Spleen (tissue), 11 donors: ENCODE measurements around the gene C5AR1. TPM values are rescaled to one million over a fixed set of nuclear protein-coding genes. Genes with fewer than 3 reads are reported as not detected.
A peak's percentile ranks its signal among the peaks of the same experiment; 100 is the strongest.

Experiments
- DNase-seq: peaks from one replicate; pipeline ENCODE4 v3.0.0-alpha.2; 2020
- H3K27ac ChIP-seq, 8 donors: fragments of 200-600 bp; sonication (generic) in 7 of 8; 1 replicate in 4 of 8; 2 replicates in 4 of 8; pipeline versions ENCODE4 v1.5.0 to v1.8.0; 2016 to 2021; ENCODE audit warnings: inconsistent platforms in 4 of 8, mild to moderate bottlenecking in 4 of 8, moderate library complexity in 1 of 8
- H3K27me3 ChIP-seq, 7 donors: fragments of 200-600 bp; sonication (generic) in 6 of 7; replicated peaks in 1 of 7; 1 replicate in 4 of 7; 2 replicates in 3 of 7; pipeline versions ENCODE4 v1.5.0 to v1.8.0; 2016 to 2021; ENCODE audit warnings: inconsistent platforms in 3 of 7, mild to moderate bottlenecking in 1 of 7
- H3K36me3 ChIP-seq, 6 donors: fragments of 200-600 bp; sonication (generic) in 5 of 6; 1 replicate in 4 of 6; 2 replicates in 2 of 6; pipeline versions ENCODE4 v1.5.0 to v1.8.0; 2016 to 2021; ENCODE audit warnings: inconsistent platforms in 2 of 6
- H3K4me1 ChIP-seq, 6 donors: fragments of 200-600 bp; sonication (generic) in 5 of 6; 1 replicate in 3 of 6; 2 replicates in 3 of 6; pipeline versions ENCODE4 v1.5.0 to v1.8.0; 2016 to 2021; ENCODE audit warnings: inconsistent platforms in 3 of 6
- H3K4me3 ChIP-seq, 8 donors: fragments of 200-600 bp; sonication (generic) in 7 of 8; 1 replicate in 4 of 8; 2 replicates in 4 of 8; pipeline versions ENCODE4 v1.5.0 to v1.8.0; 2016 to 2021; ENCODE audit warnings: inconsistent platforms in 4 of 8, mild to moderate bottlenecking in 4 of 8, moderate library complexity in 2 of 8
- H3K9me3 ChIP-seq, 8 donors: fragments of 200-600 bp; sonication (generic) in 7 of 8; 1 replicate in 4 of 8; 2 replicates in 4 of 8; pipeline versions ENCODE4 v1.5.0 to v1.8.0; 2016 to 2021; ENCODE audit warnings: inconsistent platforms in 4 of 8
- CTCF ChIP-seq, 11 experiments: fragments of 200-600 bp in 7 of 11; fragments of 450-650 bp in 4 of 11; sonication (generic) in 4 of 11; IDR thresholded peaks in 8 of 11; conservative IDR thresholded peaks in 3 of 11; 1 replicate in 7 of 11; 2 replicates in 4 of 11; pipeline versions ENCODE4 v1.4.0 to v1.8.0; 2016 to 2021; ENCODE audit warnings: antibody characterized with exemption in 11 of 11, inconsistent platforms in 4 of 11, mild to moderate bottlenecking in 1 of 11
- POLR2A ChIP-seq, 3 donors: fragments of 450-650 bp; IDR thresholded peaks; one replicate each; pipeline ENCODE4 v1.5.1; 2017; ENCODE audit warnings: antibody characterized with exemption in 3 of 3, mild to moderate bottlenecking in 1 of 3
- POLR2AphosphoS5 ChIP-seq, 3 donors: sonication (generic); formaldehyde crosslinking; IDR thresholded peaks; one replicate each; pipeline ENCODE4 v1.5.1; 2017; ENCODE audit warnings: antibody characterized with exemption in 3 of 3
- WGBS, 5 donors: extraction: QIAGEN DNeasy Blood & Tissue Kit in 3 of 5; methylation state at CpG; one replicate each; pipeline versions ENCODE4 v1.1.5 to v1.1.7; 2013 to 2018; 5-methylcytosine and 5-hydroxymethylcytosine counted together
- intact Hi-C: fragments of 100-400 bp; cut with DNase I; formaldehyde crosslinking; loops from one replicate; pipeline ENCODE4 v1.15.0; 2023; ENCODE audit warnings: low total_unique reads
- polyA plus RNA-seq, 3 donors: library from polyadenylated mRNA; stranded (reverse); fragments of 200-250 nt; gene quantifications; one replicate each; pipeline ENCODE4 v1.2.1, GENCODE V29; 2013
- total RNA-seq, 7 donors: library from RNA; depleted of rRNA in 3 of 7; stranded (reverse); fragments of >200 nt in 3 of 7; fragmentation: NEBNext Ultra II Directional in 4 of 7; extraction: Animal tissue kit (Norgen Biotek cat#: 25700) in 4 of 7; gene quantifications; one replicate each; pipeline versions ENCODE4 v1.1.0 to v1.2.1, GENCODE V29; 2016 to 2021
- donor health status: healthy with polysubstance abuse.
- donor health status: DM: no; HTN: no; CAD: no; lungs with moderate emphysema.
- donor health status: DM: no; HTN: no; CAD: no.
- donor health status: Bipolar disorder and iron deficiency.
- donor health status: healthy.
- donor health status: DM: no; HTN: no; CAD: no.
- donor health status: DM: yes; HTN: yes; CAD: no.

Gene C5AR1
- total and polyA plus RNA-seq, 10 donors, result 4.0 to 124 (median 48.3) TPM

- H3K27ac ChIP-seq, result peak overlapping the region in 7 of 8 donors; percentile 60 to 93 (median 85)
Observed at GRCh38 chr19:47309038-47309437, 623 bp upstream of the C5AR1 start.

GRCh38 chr19:47310323-47310722, 662 bp downstream of the C5AR1 start:
- Histone ChIP-seq H3K4me3 (peak overlapping the region in 7 of 8 donors; percentile 12 to 68 (median 27)), H3K4me1 (peaks cover 0 to 57% (median 8%) of the 10 kb centered on the region in 6 donors), H3K9me3 (no peaks in the 10 kb centered on the region), H3K27me3 (peaks cover 0 to 63% (median 0%) of the 10 kb centered on the region in 7 donors), H3K27ac (peak overlapping the region in 7 of 8 donors; percentile 60 to 93 (median 85)), H3K36me3 (peaks cover 0 to 7% (median 0%) of the 10 kb centered on the region in 6 donors)
- WGBS, 5 donors, result 84 to 91% (median 87%) methylated on average over 2 of the region's 2 CpGs
- no peak for DNase-seq
- TF ChIP-seq CTCF (IDR thresholded peaks at IDR 0.05 in 8 of 11, conservative IDR thresholded peaks at IDR 0.05 in 3 of 11) (no peak), POLR2AphosphoS5 (IDR thresholded peaks at IDR 0.05) (no peak), POLR2A (IDR thresholded peaks at IDR 0.05) (no peak)
- intact Hi-C loops, result no loop called here

More at GRCh38 chr19:47309038-47309437, 623 bp upstream of the C5AR1 start:
- intact Hi-C loops, result no loop called here
- WGBS, 5 donors, result 68 to 83% (median 75%) methylated on average over 8 of the region's 8 CpGs
- Histone ChIP-seq H3K36me3 (peaks cover 0 to 7% (median 0%) of the 10 kb centered on the region in 6 donors), H3K4me1 (peaks cover 0 to 55% (median 11%) of the 10 kb centered on the region in 6 donors), H3K4me3 (peak overlapping the region in 3 of 8 donors; percentile 27 to 68 (median 31)), H3K27me3 (peaks cover 0 to 69% (median 0%) of the 10 kb centered on the region in 7 donors), H3K9me3 (no peaks in the 10 kb centered on the region)
- no peak for DNase-seq
- no peak for TF ChIP-seq CTCF (IDR thresholded peaks at IDR 0.05 in 8 of 11, conservative IDR thresholded peaks at IDR 0.05 in 3 of 11)
- no peak for TF ChIP-seq POLR2AphosphoS5 (IDR thresholded peaks at IDR 0.05)
- no peak for TF ChIP-seq POLR2A (IDR thresholded peaks at IDR 0.05)

DNA sequence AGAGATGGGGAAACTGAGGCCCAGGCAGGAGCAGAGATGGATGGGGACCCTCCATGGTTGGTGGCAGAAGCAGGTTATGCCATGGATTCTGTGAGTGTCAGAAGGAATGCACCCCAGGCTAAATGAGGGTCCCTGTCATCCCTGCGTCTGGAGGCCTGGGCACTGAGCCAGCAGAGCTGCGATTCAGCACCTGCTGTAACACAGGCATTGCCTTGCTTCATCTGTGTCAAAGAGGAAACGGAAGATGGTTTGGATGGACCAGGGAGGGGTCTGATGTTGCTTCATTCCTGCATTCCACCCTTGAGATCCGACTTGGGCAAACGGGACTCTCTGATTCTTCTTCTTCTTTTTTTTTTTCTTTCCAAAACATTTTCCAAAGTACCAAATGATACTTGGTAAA, 1.2 kb downstream of the C5AR1 start:
- DNase-seq, result peak; percentile 89
- Histone ChIP-seq H3K4me3 (peak overlapping the region in 6 of 8 donors; percentile 23 to 68 (median 29)), H3K36me3 (peaks cover 0 to 7% (median 0%) of the 10 kb centered on the region in 6 donors), H3K4me1 (peaks cover 0 to 56% (median 5%) of the 10 kb centered on the region in 6 donors), H3K27me3 (peaks cover 0 to 59% (median 0%) of the 10 kb centered on the region in 7 donors), H3K27ac (peak overlapping the region in 7 of 8 donors; percentile 60 to 93 (median 85)), H3K9me3 (no peaks in the 10 kb centered on the region)
- TF ChIP-seq POLR2AphosphoS5 (IDR thresholded peaks at IDR 0.05), result peak; percentile 52 to 93 (median 69)
- TF ChIP-seq CTCF (IDR thresholded peaks at IDR 0.05 in 8 of 11, conservative IDR thresholded peaks at IDR 0.05 in 3 of 11), result no peak
- intact Hi-C loops, result no loop called here
- WGBS, 5 donors, result 16 to 43% (median 34%) methylated on average over 5 of the region's 5 CpGs

- intact Hi-C loops, result no loop called here
- 81 to 94% (median 84%) methylated on average over 5 of the region's 5 CpGs for WGBS, 5 donors
- Histone ChIP-seq H3K4me1 (peaks cover 0 to 57% (median 3%) of the 10 kb centered on the region in 6 donors), H3K27ac (peak overlapping the region in 6 of 8 donors; percentile 48 to 93 (median 85)), H3K4me3 (peak overlapping the region in 5 of 8 donors; percentile 26 to 68 (median 31)), H3K9me3 (no peaks in the 10 kb centered on the region), H3K36me3 (peaks cover 0 to 12% (median 0%) of the 10 kb centered on the region in 6 donors), H3K27me3 (peaks cover 0 to 64% (median 0%) of the 10 kb centered on the region in 7 donors)
- TF ChIP-seq POLR2A (IDR thresholded peaks at IDR 0.05) (no peak), POLR2AphosphoS5 (IDR thresholded peaks at IDR 0.05) (no peak), CTCF (IDR thresholded peaks at IDR 0.05 in 8 of 11, conservative IDR thresholded peaks at IDR 0.05 in 3 of 11) (no peak)
- DNase-seq, result no peak
Observed at GRCh38 chr19:47312366-47313006, 2.8 kb downstream of the C5AR1 start.
